H1 (cell line): ENCODE results near the gene DIPK2A. TPM values are rescaled to one million over a fixed set of nuclear protein-coding genes. Genes with fewer than 3 reads are reported as not detected.

Source experiments
- CTCF ChIA-PET: fragments of 300-600 bp; sonication (Branson Sonifier 250); formaldehyde crosslinking; loops from one replicate; lab custom pipeline; 2021; ENCODE audit not compliant: partially characterized antibody; lab: Charles Lee
- POLR2A ChIA-PET: fragments of 300-600 bp; sonication (Branson Sonifier 250); formaldehyde crosslinking; loops from one replicate; lab custom pipeline; 2021; ENCODE audit warnings: inconsistent platforms; ENCODE audit not compliant: partially characterized antibody; lab: Charles Lee
- DNase-seq, 2 experiments: peaks; one replicate each; pipeline versions ENCODE4 v3.0.0 to v3.0.0-alpha.2; 2010 to 2022; ENCODE audit warnings: low spot score in 2 of 2, low read depth in 1 of 2, mixed read lengths in 1 of 2
- FAIRE-seq: peaks from 2 replicates; lab custom pipeline; 2011; peaks lifted over from hg19 to GRCh38; lab: Jason Lieb, UNC
- H2AFZ ChIP-seq: 2 replicates; pipeline ENCODE4 v1.8.1; 2012; ENCODE audit warnings: low read length, inconsistent platforms
- H2AK5ac ChIP-seq: 2 replicates; pipeline ENCODE4 v1.6.1; 2013; ENCODE audit warnings: low read depth, low read length
- H2BK120ac ChIP-seq: replicated peaks from 2 replicates; pipeline ENCODE3; 2013; ENCODE audit warnings: low read depth, low read length, inconsistent platforms
- H2BK12ac ChIP-seq: 2 replicates; pipeline ENCODE4 v1.6.1; 2013; ENCODE audit warnings: low read depth, low read length
- H2BK15ac ChIP-seq: 2 replicates; pipeline ENCODE4 v1.6.1; 2013; ENCODE audit warnings: low read length
- H2BK20ac ChIP-seq: 2 replicates; pipeline ENCODE4 v1.6.1; 2013; ENCODE audit warnings: low read length
- H2BK5ac ChIP-seq: 2 replicates; pipeline ENCODE4 v1.6.1; 2013; ENCODE audit warnings: low read depth, low read length
- H3K14ac ChIP-seq: 2 replicates; pipeline ENCODE4 v1.6.1; 2013; ENCODE audit warnings: inconsistent platforms; ENCODE audit not compliant: insufficient read length
- H3K18ac ChIP-seq: 2 replicates; pipeline ENCODE4 v1.6.1; 2013; ENCODE audit warnings: low read length; ENCODE audit errors: extremely low read depth
- H3K23ac ChIP-seq: 2 replicates; pipeline ENCODE4 v1.6.1; 2013; ENCODE audit warnings: inconsistent platforms; ENCODE audit not compliant: insufficient read length
- H3K23me2 ChIP-seq: 2 replicates; pipeline ENCODE4 v1.6.1; 2013; ENCODE audit warnings: low read depth, low read length
- H3K27ac ChIP-seq: 2 replicates; pipeline ENCODE4 v1.6.1; 2011; ENCODE audit warnings: low read depth, low read length, inconsistent platforms
- H3K27me3 ChIP-seq, 4 experiments: replicated peaks in 1 of 4; 1 replicate in 1 of 4; 2 replicates in 3 of 4; pipeline versions ENCODE4 v1.6.1 to v1.8.1; 2011 to 2013; ENCODE audit warnings: low read length in 3 of 4, mild to moderate bottlenecking in 3 of 4, inconsistent platforms in 2 of 4, mixed read lengths in 2 of 4, moderate library complexity in 1 of 4; ENCODE audit not compliant: control insufficient read depth in 3 of 4, insufficient read depth in 3 of 4; ENCODE audit errors: extremely low read depth in 1 of 4
- H3K36me3 ChIP-seq, 4 experiments: 2 replicates each; pipeline versions ENCODE4 v1.6.1 to v1.8.1; 2011 to 2013; ENCODE audit warnings: mild to moderate bottlenecking in 4 of 4, low read length in 3 of 4, moderate library complexity in 2 of 4, control low read depth in 1 of 4, inconsistent platforms in 1 of 4; ENCODE audit not compliant: insufficient read depth in 4 of 4, control insufficient read depth in 2 of 4
- H3K4ac ChIP-seq: replicated peaks from 2 replicates; pipeline ENCODE3; 2013; ENCODE audit warnings: low read length, low read depth, mixed read lengths, inconsistent platforms; ENCODE audit not compliant: insufficient read length
- H3K4me1 ChIP-seq, 4 experiments: replicated peaks in 1 of 4; 1 replicate in 1 of 4; 2 replicates in 3 of 4; pipeline versions ENCODE4 v1.6.1 to v1.8.1; 2011 to 2013; ENCODE audit warnings: low read length in 3 of 4, inconsistent platforms in 2 of 4, mixed read lengths in 1 of 4; ENCODE audit not compliant: insufficient read depth in 4 of 4, control insufficient read depth in 3 of 4
- H3K4me2 ChIP-seq, 2 experiments: 2 replicates each; pipeline versions ENCODE4 v1.6.1 to v1.8.1; 2011 to 2013; ENCODE audit warnings: low read depth in 2 of 2, low read length in 2 of 2, control low read depth in 1 of 2, inconsistent platforms in 1 of 2, mild to moderate bottlenecking in 1 of 2; ENCODE audit not compliant: insufficient read depth in 1 of 2
- H3K4me3 ChIP-seq, 4 experiments: fragments of 200-600, 300-600 bp in 1 of 4; sonication (generic), shearing (Covaris generic), sonication (Bioruptor Twin) in 1 of 4; 2 replicates each; pipeline versions ENCODE4 v1.5.1 to v1.8.1; 2011 to 2016; ENCODE audit warnings: low read length in 4 of 4, low read depth in 3 of 4, control low read depth in 2 of 4, inconsistent platforms in 2 of 4, mild to moderate bottlenecking in 2 of 4, mixed read lengths in 1 of 4, moderate library complexity in 1 of 4; ENCODE audit not compliant: insufficient read depth in 2 of 4; ENCODE audit errors: extremely low read depth in 1 of 4
- H3K56ac ChIP-seq: replicated peaks from 2 replicates; pipeline ENCODE3; 2013; ENCODE audit warnings: low read depth, mild to moderate bottlenecking, mixed read lengths, low read length, inconsistent platforms; ENCODE audit not compliant: insufficient read length
- H3K79me1 ChIP-seq: 2 replicates; pipeline ENCODE4 v1.6.1; 2013; ENCODE audit warnings: low read depth, low read length, control low read depth
- H3K79me2 ChIP-seq, 2 experiments: 2 replicates each; pipeline versions ENCODE4 v1.6.1 to v1.8.1; 2012 to 2013; ENCODE audit warnings: low read length in 2 of 2, mild to moderate bottlenecking in 2 of 2, inconsistent platforms in 1 of 2; ENCODE audit not compliant: insufficient read depth in 2 of 2, control insufficient read depth in 1 of 2
- H3K9ac ChIP-seq, 4 experiments: replicated peaks in 1 of 4; 1 replicate in 1 of 4; 2 replicates in 3 of 4; pipeline versions ENCODE4 v1.6.1 to v1.8.1; 2011 to 2013; ENCODE audit warnings: low read depth in 3 of 4, low read length in 3 of 4, control low read depth in 2 of 4, mild to moderate bottlenecking in 2 of 4, moderate library complexity in 2 of 4, inconsistent platforms in 1 of 4; ENCODE audit errors: extremely low read depth in 1 of 4
- H3K9me3 ChIP-seq, 2 experiments: 2 replicates each; pipeline versions ENCODE4 v1.6.1 to v1.8.1; 2012 to 2013; ENCODE audit warnings: mild to moderate bottlenecking in 2 of 2, moderate library complexity in 2 of 2, control low read depth in 1 of 2, inconsistent platforms in 1 of 2, low read depth in 1 of 2, low read length in 1 of 2, mixed read lengths in 1 of 2; ENCODE audit not compliant: insufficient read depth in 2 of 2
- H4K20me1 ChIP-seq, 2 experiments: replicated peaks in 1 of 2; 2 replicates each; pipeline versions ENCODE3 to v1.8.1; 2011 to 2013; ENCODE audit warnings: inconsistent platforms in 2 of 2, low read length in 2 of 2, mild to moderate bottlenecking in 1 of 2; ENCODE audit not compliant: insufficient read depth in 2 of 2, control insufficient read depth in 1 of 2
- H4K5ac ChIP-seq: 2 replicates; pipeline ENCODE4 v1.6.1; 2013; ENCODE audit warnings: low read length, low read depth, mixed read lengths, inconsistent platforms; ENCODE audit not compliant: insufficient read length
- H4K8ac ChIP-seq: 2 replicates; pipeline ENCODE4 v1.8.0; 2013; ENCODE audit warnings: mild to moderate bottlenecking, moderate library complexity, low read length, inconsistent platforms; ENCODE audit not compliant: insufficient read depth; ENCODE audit errors: extremely low read depth
- H4K91ac ChIP-seq: replicated peaks from 2 replicates; pipeline ENCODE3; 2013; ENCODE audit warnings: low read length, mixed read lengths, inconsistent platforms; ENCODE audit not compliant: insufficient read length
- BCL11A ChIP-seq, 2 experiments: IDR thresholded peaks; one replicate each; pipeline ENCODE4 v1.6.1; 2011; ENCODE audit warnings: low read depth in 2 of 2, low read length in 2 of 2, mild to moderate bottlenecking in 2 of 2
- BRCA1 ChIP-seq: IDR thresholded peaks from 2 replicates; pipeline ENCODE4 v1.6.1; 2012; ENCODE audit warnings: low read depth, low read length, improper control_type of control experiment
- CTBP2 ChIP-seq: IDR thresholded peaks from 2 replicates; pipeline ENCODE4 v1.7.0; 2011; ENCODE audit warnings: borderline replicate concordance, mild to moderate bottlenecking, moderate library complexity, mixed read lengths, low read length; ENCODE audit not compliant: insufficient read depth, insufficient read length
- KDM5A ChIP-seq: fragments of 200-600 bp; IDR thresholded peaks from 2 replicates; pipeline ENCODE4 v1.7.1; 2012; ENCODE audit warnings: mild to moderate bottlenecking, low read length, inconsistent platforms, mixed read lengths
- POLR2AphosphoS5 ChIP-seq: IDR thresholded peaks from 2 replicates; pipeline ENCODE4 v1.6.1; 2011; ENCODE audit warnings: low read depth, low read length
- WGBS, 2 experiments: shearing (Covaris generic) in 1 of 2; methylation state at CpG; one replicate each; pipeline versions ENCODE4 v1.1.6 to v1.1.7; 2013 to 2015; ENCODE audit warnings: low lambda C conversion rate in 2 of 2, mixed read lengths in 2 of 2, inconsistent platforms in 1 of 2, low coverage in 1 of 2, missing lambda C conversion rate in 1 of 2; ENCODE audit not compliant: insufficient replicate concordance in 2 of 2, insufficient coverage in 1 of 2, insufficient read length in 1 of 2; ENCODE audit errors: extremely low coverage in 1 of 2, missing lambda C conversion rate in 1 of 2; 5-methylcytosine and 5-hydroxymethylcytosine counted together
- polyA plus RNA-seq, 7 experiments: library from polyadenylated mRNA; depleted of rRNA in 3 of 7; stranded (reverse) in 5 of 7; unstranded in 2 of 7; fragments of >200 nt in 5 of 7; fragments of 200-250 nt in 2 of 7; gene quantifications; 1 replicate in 5 of 7; 2 replicates in 1 of 7; 4 replicates in 1 of 7; pipeline versions ENCODE4 v1.2.1 to v1.2.3, GENCODE V29; 2011 to 2013; ENCODE audit warnings: missing spikeins in 2 of 7, mixed read lengths in 2 of 7
- total RNA-seq: library from RNA; stranded (reverse); fragmentation: NEBNext Ultra II Directional; extraction: Animal tissue kit (Norgen Biotek cat#: 25700); gene quantifications from 2 replicates; pipeline ENCODE4 v1.2.1, GENCODE V29; 2021

The DIPK2A gene
- total and polyA plus RNA-seq, 2 of the 8 experiments (the other 6 are each of a cell fraction or from before 2014, with no cell fraction given), result 18.4 to 28.7 TPM

- no peaks in the 10 kb centered on the region for H3K27me3 ChIP-seq
Observed at GRCh38 chr3:143974271-143975238, 2.9 kb downstream of the DIPK2A start.

More at GRCh38 chr3:143974271-143975238, 2.9 kb downstream of the DIPK2A start:
- Histone ChIP-seq H3K23me2 (peaks cover 13% of the 10 kb centered on the region), H2BK20ac (no peak overlapping the region), H4K91ac (no peak overlapping the region), H2AFZ (no peak overlapping the region), H3K79me1 (0 out of 2 replicates have a peak, but pooled peaks cover 3% of the 10 kb centered on the region), H4K20me1 (peaks cover 4 to 7% of the 10 kb centered on the region in 2 experiments), H3K4me3 (peak overlapping the region; percentile 87 to 97 (median 92); a peak in 5 of 8 replicates), H3K79me2 (peaks cover 4 to 65% of the 10 kb centered on the region in 2 experiments; a peak in 3 of 4 replicates), H2BK12ac (no peak overlapping the region), H4K8ac (no peak overlapping the region), H3K4ac (no peak overlapping the region), H3K4me1 (peaks cover 0 to 4% (median 0%) of the 10 kb centered on the region in 4 experiments; a peak in 3 of 7 replicates), H3K36me3 (no peaks in the 10 kb centered on the region), H3K9ac (no peak overlapping the region), H2AK5ac (no peak overlapping the region), H3K27ac (no peak overlapping the region), H3K56ac (no peak overlapping the region), H3K4me2 (peak overlapping the region; percentile 87 to 90), H3K9me3 (no peaks in the 10 kb centered on the region), H4K5ac (no peak overlapping the region), H2BK5ac (no peak overlapping the region), H3K23ac (no peak overlapping the region), H2BK120ac (no peak overlapping the region), H3K14ac (no peak overlapping the region), H2BK15ac (no peak overlapping the region), H3K18ac (no peak overlapping the region)
- 53% methylated on average over 6 of the region's 6 CpGs; no CpG with 5 or more reads in 1 of the 2 experiments for WGBS, 2 experiments
- ChIA-PET CTCF (interaction anchor here (0.7 to 1.6 kb wide), 13 partner anchors 15 to 802 kb away, joined by 3 to 6 read pairs (median 3); no protein-coding TSS in a partner anchor), POLR2A (interaction anchor here (0.6 kb wide), 1 partner anchor 95 kb away, joined by 3 read pairs; no protein-coding TSS in a partner anchor)
- no peak for DNase-seq
- no peak for TF ChIP-seq POLR2AphosphoS5
- no peak for TF ChIP-seq BRCA1
- TF ChIP-seq CTBP2, result no peak
- no peak for TF ChIP-seq KDM5A
- no peak for TF ChIP-seq BCL11A (IDR thresholded peaks at IDR 0.05; ENCODE audit: low read depth in 2 of 2, low read length in 2 of 2)
- no peak for FAIRE-seq
